Parathyroid adenoma (tissue), 2 donors: Measurements from ENCODE around the gene PCDHGB7.
"Not testable (repeated sequence)": the region's sequence is repeated elsewhere in the genome, so short reads cannot be mapped to it uniquely, and the experiment has no call there.

Experiments
- H2AFZ ChIP-seq: fragments of 300-600 bp; sonication (generic); one replicate; pipeline ENCODE4 v1.7.0; 2017; ENCODE audit warnings: antibody characterized with exemption, mild to moderate bottlenecking
- H3K27ac ChIP-seq: fragments of 300-600 bp; sonication (generic); one replicate; pipeline ENCODE4 v1.7.0; 2017
- H3K27me3 ChIP-seq: fragments of 300-600 bp; sonication (generic); one replicate; pipeline ENCODE4 v1.7.0; 2017; ENCODE audit warnings: low read length; ENCODE audit not compliant: control insufficient read depth, insufficient read depth
- H3K36me3 ChIP-seq: fragments of 300-600 bp; sonication (generic); one replicate; pipeline ENCODE4 v1.7.0; 2017; ENCODE audit warnings: low read length; ENCODE audit not compliant: control insufficient read depth, insufficient read depth
- H3K4me1 ChIP-seq: fragments of 300-600 bp; sonication (generic); one replicate; pipeline ENCODE4 v1.7.0; 2017; ENCODE audit warnings: control low read depth
- H3K4me2 ChIP-seq: fragments of 300-600 bp; sonication (generic); one replicate; pipeline ENCODE4 v1.7.0; 2017; ENCODE audit warnings: low read length
- H3K4me3 ChIP-seq: fragments of 300-600 bp; sonication (generic); one replicate; pipeline ENCODE4 v1.7.0; 2017; ENCODE audit warnings: low read depth, low read length
- H3K79me2 ChIP-seq: fragments of 300-600 bp; sonication (generic); one replicate; pipeline ENCODE4 v1.7.0; 2017; ENCODE audit warnings: control low read depth
- H3K9ac ChIP-seq: fragments of 300-600 bp; sonication (generic); one replicate; pipeline ENCODE4 v1.7.0; 2017; ENCODE audit warnings: mild to moderate bottlenecking
- H3K9me3 ChIP-seq: fragments of 300-600 bp; sonication (generic); one replicate; pipeline ENCODE4 v1.7.0; 2017; ENCODE audit warnings: low read length; ENCODE audit not compliant: control insufficient read depth
- TF ChIP-seq, protein P1 (sequence below): fragments of 300-600 bp; sonication (generic); IDR thresholded peaks from one replicate; pipeline ENCODE4 v1.7.0; 2017; ENCODE audit warnings: antibody characterized with exemption, mild to moderate bottlenecking
- donor health status: primary hyperparathyroidism.

Gene PCDHGB7

GRCh38 chr5:141393267-141393666 lies 24.2 kb upstream of the PCDHGB7 start:
- TF ChIP-seq, protein P1, sequence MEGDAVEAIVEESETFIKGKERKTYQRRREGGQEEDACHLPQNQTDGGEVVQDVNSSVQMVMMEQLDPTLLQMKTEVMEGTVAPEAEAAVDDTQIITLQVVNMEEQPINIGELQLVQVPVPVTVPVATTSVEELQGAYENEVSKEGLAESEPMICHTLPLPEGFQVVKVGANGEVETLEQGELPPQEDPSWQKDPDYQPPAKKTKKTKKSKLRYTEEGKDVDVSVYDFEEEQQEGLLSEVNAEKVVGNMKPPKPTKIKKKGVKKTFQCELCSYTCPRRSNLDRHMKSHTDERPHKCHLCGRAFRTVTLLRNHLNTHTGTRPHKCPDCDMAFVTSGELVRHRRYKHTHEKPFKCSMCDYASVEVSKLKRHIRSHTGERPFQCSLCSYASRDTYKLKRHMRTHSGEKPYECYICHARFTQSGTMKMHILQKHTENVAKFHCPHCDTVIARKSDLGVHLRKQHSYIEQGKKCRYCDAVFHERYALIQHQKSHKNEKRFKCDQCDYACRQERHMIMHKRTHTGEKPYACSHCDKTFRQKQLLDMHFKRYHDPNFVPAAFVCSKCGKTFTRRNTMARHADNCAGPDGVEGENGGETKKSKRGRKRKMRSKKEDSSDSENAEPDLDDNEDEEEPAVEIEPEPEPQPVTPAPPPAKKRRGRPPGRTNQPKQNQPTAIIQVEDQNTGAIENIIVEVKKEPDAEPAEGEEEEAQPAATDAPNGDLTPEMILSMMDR: no peak
- peaks cover 3% of the 10 kb centered on the region for H3K36me3 ChIP-seq
- H2AFZ ChIP-seq: no peak overlapping the region
- H3K4me3 ChIP-seq: no peak overlapping the region
- H3K9me3 ChIP-seq: no peaks in the 10 kb centered on the region
- H3K4me2 ChIP-seq: no peak overlapping the region
- H3K9ac ChIP-seq: no peak overlapping the region
- no peak overlapping the region for H3K27ac ChIP-seq
- H3K27me3 ChIP-seq: no peaks in the 10 kb centered on the region
- no peaks in the 10 kb centered on the region for H3K4me1 ChIP-seq
- H3K79me2 ChIP-seq: no peaks in the 10 kb centered on the region

GRCh38 chr5:141394401-141395187 lies 22.9 kb upstream of the PCDHGB7 start:
- H3K27ac ChIP-seq, H3K9ac ChIP-seq, H3K36me3 ChIP-seq, H3K4me2 ChIP-seq, H3K27me3 ChIP-seq, H3K4me1 ChIP-seq, H3K9me3 ChIP-seq, H3K79me2 ChIP-seq, H3K4me3 ChIP-seq, H2AFZ ChIP-seq: not testable (repeated sequence)

DNA sequence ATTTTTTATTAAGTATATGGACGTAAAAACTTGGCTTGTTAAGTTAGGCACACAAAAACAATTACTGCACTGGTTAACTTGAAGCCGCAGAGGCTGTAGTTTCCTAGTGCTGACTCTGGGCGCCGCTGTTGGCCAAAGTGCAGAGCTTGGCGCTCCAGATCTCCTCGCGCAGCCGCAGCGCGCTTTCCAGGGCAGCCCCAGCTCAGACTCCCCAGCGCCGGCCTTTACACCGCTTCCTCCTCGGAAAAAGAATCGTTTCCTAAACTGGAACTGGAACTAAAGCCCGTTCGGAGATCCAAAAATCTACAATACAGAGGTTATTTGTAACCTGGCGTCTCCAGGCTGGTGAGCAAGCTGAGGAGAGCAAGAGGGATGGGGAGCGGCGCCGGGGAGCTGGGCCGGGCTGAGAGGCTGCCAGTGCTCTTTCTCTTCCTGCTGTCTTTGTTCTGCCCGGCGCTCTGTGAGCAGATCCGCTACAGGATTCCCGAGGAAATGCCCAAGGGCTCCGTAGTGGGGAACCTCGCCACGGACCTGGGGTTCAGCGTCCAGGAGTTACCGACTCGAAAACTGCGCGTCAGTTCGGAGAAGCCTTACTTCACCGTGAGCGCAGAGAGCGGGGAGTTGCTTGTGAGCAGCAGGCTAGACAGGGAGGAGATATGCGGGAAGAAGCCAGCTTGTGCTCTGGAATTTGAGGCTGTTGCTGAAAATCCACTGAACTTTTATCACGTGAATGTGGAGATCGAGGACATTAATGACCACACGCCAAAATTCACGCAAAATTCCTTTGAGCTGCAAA lies 19.5 kb upstream of the PCDHGB7 start, which contains the start of gene PCDHGB5:
Gene PCDHGB5 (plus strand): TSS at position 192 of the 796 bp plus-strand sequence. CDS start 181 bp downstream, at position 373.
- not testable (repeated sequence) for H3K9ac ChIP-seq, H3K36me3 ChIP-seq, H3K27me3 ChIP-seq, H3K79me2 ChIP-seq, H2AFZ ChIP-seq, H3K9me3 ChIP-seq, H3K4me1 ChIP-seq, H3K4me2 ChIP-seq
- peak within 1 kb of the TSS; percentile 41 for H3K4me3 ChIP-seq
- TF ChIP-seq, protein P1: peak; percentile 44
- H3K27ac ChIP-seq: peak within 1 kb of the TSS; percentile 60

GRCh38 chr5:141398608-141399007 lies 18.9 kb upstream of the PCDHGB7 start:
- Histone ChIP-seq H3K27ac (no peak overlapping the region), H3K4me3 (no peak overlapping the region), H3K9ac (no peak overlapping the region), H3K79me2 (no peaks in the 10 kb centered on the region), H2AFZ (no peak overlapping the region), H3K27me3 (no peaks in the 10 kb centered on the region), H3K9me3 (peaks cover 5% of the 10 kb centered on the region), H3K4me2 (no peak overlapping the region), H3K4me1 (no peaks in the 10 kb centered on the region), H3K36me3 (no peaks in the 10 kb centered on the region)
- TF ChIP-seq, protein P1: no peak

DNA sequence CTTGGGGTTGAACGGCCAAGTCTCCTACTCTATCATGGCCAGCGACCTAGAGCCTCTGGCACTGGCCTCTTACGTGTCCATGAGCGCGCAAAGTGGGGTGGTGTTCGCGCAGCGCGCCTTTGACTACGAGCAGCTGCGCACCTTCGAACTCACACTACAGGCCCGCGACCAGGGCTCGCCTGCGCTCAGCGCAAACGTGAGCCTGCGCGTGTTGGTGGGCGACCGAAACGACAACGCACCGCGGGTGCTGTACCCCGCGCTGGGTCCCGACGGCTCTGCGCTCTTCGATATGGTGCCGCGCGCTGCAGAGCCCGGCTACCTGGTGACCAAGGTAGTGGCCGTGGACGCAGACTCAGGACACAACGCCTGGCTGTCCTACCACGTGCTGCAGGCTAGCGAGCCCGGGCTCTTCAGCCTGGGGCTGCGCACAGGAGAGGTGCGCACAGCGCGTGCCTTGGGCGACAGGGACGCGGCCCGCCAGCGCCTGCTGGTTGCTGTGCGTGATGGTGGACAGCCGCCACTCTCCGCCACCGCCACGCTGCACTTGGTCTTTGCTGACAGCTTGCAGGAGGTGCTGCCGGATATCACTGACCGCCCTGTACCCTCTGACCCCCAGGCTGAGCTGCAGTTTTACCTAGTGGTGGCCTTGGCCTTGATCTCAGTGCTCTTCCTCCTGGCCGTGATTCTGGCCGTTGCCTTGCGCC lies 17.8 kb upstream of the PCDHGB7 start:
- H3K27me3 ChIP-seq: no peaks in the 10 kb centered on the region
- H3K4me1 ChIP-seq: no peaks in the 10 kb centered on the region
- TF ChIP-seq, protein P1: no peak
- no peaks in the 10 kb centered on the region for H3K36me3 ChIP-seq
- H3K9ac ChIP-seq: no peak overlapping the region
- H3K4me2 ChIP-seq: no peak overlapping the region
- H3K9me3 ChIP-seq: peaks cover 9% of the 10 kb centered on the region
- H3K27ac ChIP-seq: no peak overlapping the region
- H2AFZ ChIP-seq: no peak overlapping the region
- H3K79me2 ChIP-seq: no peaks in the 10 kb centered on the region
- no peak overlapping the region for H3K4me3 ChIP-seq
